WTC11 (cell line): Measurements from ENCODE around the gene ZNF77. TPM values are rescaled to one million over a fixed set of nuclear protein-coding genes. Genes with fewer than 3 reads are reported as not detected.

ENCODE experiments used
- ATAC-seq: fragments of 200-7000 bp; cut with Tn5 transposase; 2 replicates; pipeline ENCODE4 v1.10.0; 2021; ENCODE audit warnings: mild to moderate bottlenecking, moderate library complexity
- CTCF ChIA-PET: fragments of 300-600 bp; sonication (Branson Sonifier 250); formaldehyde crosslinking; loops from one replicate; lab custom pipeline; 2021; ENCODE audit warnings: antibody characterized with exemption; lab: Charles Lee
- POLR2A ChIA-PET: fragments of 350-600 bp; sonication (Branson Sonifier 250); formaldehyde crosslinking; loops from one replicate; lab custom pipeline; 2021; ENCODE audit warnings: antibody characterized with exemption; lab: Charles Lee
- DNase-seq: peaks from one replicate; pipeline ENCODE4 v3.0.0; 2021; ENCODE audit warnings: low spot score
- H3K27ac Mint-ChIP-seq: 2 replicates; pipeline ENCODE4 v1.8.0; 2021; ENCODE audit warnings: mixed read lengths
- H3K27me3 Mint-ChIP-seq: 2 replicates; pipeline ENCODE4 v1.8.0; 2021; ENCODE audit warnings: low read depth, mild to moderate bottlenecking, moderate library complexity, mixed read lengths
- H3K36me3 Mint-ChIP-seq: 2 replicates; pipeline ENCODE4 v1.8.0; 2021; ENCODE audit warnings: mixed read lengths
- H3K4me1 Mint-ChIP-seq: 2 replicates; pipeline ENCODE4 v1.8.0; 2022; ENCODE audit warnings: mixed read lengths
- H3K4me3 Mint-ChIP-seq: 2 replicates; pipeline ENCODE4 v1.8.0; 2021; ENCODE audit warnings: mild to moderate bottlenecking, moderate library complexity, mixed read lengths
- H3K9me3 Mint-ChIP-seq: 2 replicates; pipeline ENCODE4 v1.8.0; 2021; ENCODE audit warnings: mixed read lengths
- ATF1 ChIP-seq: sonication (generic); formaldehyde crosslinking; IDR thresholded peaks from 2 replicates; pipeline ENCODE4 v1.8.1; 2023; ENCODE audit warnings: mild to moderate bottlenecking, moderate library complexity, missing genetic modification reagents
- EMX1 ChIP-seq: fragments of 250-450 bp; sonication (Bioruptor Pico); IDR thresholded peaks from 2 replicates; pipeline ENCODE4 v1.8.0; 2021; ENCODE audit warnings: mild to moderate bottlenecking
- ETV6 ChIP-seq: sonication (generic); formaldehyde crosslinking; IDR thresholded peaks from 2 replicates; pipeline ENCODE4 v1.8.1; 2022; ENCODE audit warnings: mild to moderate bottlenecking, missing genetic modification reagents
- GABPB1 ChIP-seq: sonication (generic); formaldehyde crosslinking; IDR thresholded peaks from 2 replicates; pipeline ENCODE4 v1.8.1; 2023; ENCODE audit warnings: mild to moderate bottlenecking, missing genetic modification reagents
- GTF2I ChIP-seq: fragments of 250-450 bp; sonication (Bioruptor Pico); conservative IDR thresholded peaks from 2 replicates; pipeline ENCODE4 v1.4.0; 2021; ENCODE audit warnings: mild to moderate bottlenecking
- HMGA2 ChIP-seq: fragments of 250-450 bp; sonication (Bioruptor Pico); IDR thresholded peaks from 2 replicates; pipeline ENCODE4 v1.4.0; 2021; ENCODE audit warnings: mild to moderate bottlenecking, moderate library complexity
- MAX ChIP-seq: sonication (generic); formaldehyde crosslinking; IDR thresholded peaks from 2 replicates; pipeline ENCODE4 v1.8.0; 2022; ENCODE audit warnings: mild to moderate bottlenecking, missing genetic modification reagents
- NFYB ChIP-seq: sonication (generic); formaldehyde crosslinking; conservative IDR thresholded peaks from 2 replicates; pipeline ENCODE4 v1.8.0; 2022; ENCODE audit warnings: low read depth, missing genetic modification reagents
- PRDM15 ChIP-seq: sonication (generic); formaldehyde crosslinking; IDR thresholded peaks from 2 replicates; pipeline ENCODE4 v1.8.0; 2022; ENCODE audit warnings: missing genetic modification reagents
- STAT6 ChIP-seq: sonication (generic); formaldehyde crosslinking; conservative IDR thresholded peaks from 2 replicates; pipeline ENCODE4 v1.8.1; 2023; ENCODE audit warnings: mild to moderate bottlenecking, low read depth, missing genetic modification reagents, moderate library complexity
- TEAD4 ChIP-seq: sonication (generic); formaldehyde crosslinking; IDR thresholded peaks from 2 replicates; pipeline ENCODE4 v1.8.0; 2022; ENCODE audit warnings: mild to moderate bottlenecking, missing genetic modification reagents
- TP53 ChIP-seq: sonication (generic); formaldehyde crosslinking; IDR thresholded peaks from 2 replicates; pipeline ENCODE4 v1.8.1; 2023; ENCODE audit warnings: mild to moderate bottlenecking, missing genetic modification reagents
- ZNF121 ChIP-seq: sonication (generic); formaldehyde crosslinking; IDR thresholded peaks from 2 replicates; pipeline ENCODE4 v1.8.0; 2023; ENCODE audit warnings: missing genetic modification reagents
- ZNF219 ChIP-seq: sonication (generic); formaldehyde crosslinking; IDR thresholded peaks from 2 replicates; pipeline ENCODE4 v1.8.0; 2023; ENCODE audit warnings: missing genetic modification reagents, mild to moderate bottlenecking, borderline replicate concordance
- ZNF317 ChIP-seq: sonication (generic); formaldehyde crosslinking; IDR thresholded peaks from 2 replicates; pipeline ENCODE4 v1.8.1; 2023; ENCODE audit warnings: low read depth, mild to moderate bottlenecking, moderate library complexity, missing genetic modification reagents, borderline replicate concordance
- ZNF416 ChIP-seq: fragments of 250-450 bp; sonication (Bioruptor Pico); IDR thresholded peaks from 2 replicates; pipeline ENCODE4 v1.9.0; 2021; ENCODE audit warnings: mild to moderate bottlenecking, inconsistent platforms
- ZNF423 ChIP-seq: fragments of 250-450 bp; sonication (Bioruptor Pico); IDR thresholded peaks from 2 replicates; pipeline ENCODE4 v2.1.2; 2022; ENCODE audit warnings: mild to moderate bottlenecking, moderate library complexity
- ZNF671 ChIP-seq: fragments of 250-450 bp; sonication (Bioruptor Pico); IDR thresholded peaks from 2 replicates; pipeline ENCODE4 v1.8.0; 2021; ENCODE audit warnings: mild to moderate bottlenecking
- total RNA-seq: library from RNA; stranded (reverse); gene quantifications from 3 replicates; pipeline ENCODE4 v1.2.3, GENCODE V29; 2021
- TF ChIP-seq, protein P1 (sequence below): fragments of 250-450 bp; sonication (Bioruptor Pico); IDR thresholded peaks from 2 replicates; pipeline ENCODE4 v1.9.0; 2021; ENCODE audit warnings: mild to moderate bottlenecking, borderline replicate concordance
- TF ChIP-seq, protein P2 (sequence below): sonication (generic); formaldehyde crosslinking; IDR thresholded peaks from 2 replicates; pipeline ENCODE4 v1.8.1; 2023; ENCODE audit warnings: mild to moderate bottlenecking, missing genetic modification reagents
- TF ChIP-seq, protein P3 (sequence below): sonication (generic); formaldehyde crosslinking; IDR thresholded peaks from 2 replicates; pipeline ENCODE4 v1.8.0; 2023; ENCODE audit warnings: missing genetic modification reagents

Gene ZNF77
- total RNA-seq, 1 experiment from 2014 or later: 4.7 TPM

DNA sequence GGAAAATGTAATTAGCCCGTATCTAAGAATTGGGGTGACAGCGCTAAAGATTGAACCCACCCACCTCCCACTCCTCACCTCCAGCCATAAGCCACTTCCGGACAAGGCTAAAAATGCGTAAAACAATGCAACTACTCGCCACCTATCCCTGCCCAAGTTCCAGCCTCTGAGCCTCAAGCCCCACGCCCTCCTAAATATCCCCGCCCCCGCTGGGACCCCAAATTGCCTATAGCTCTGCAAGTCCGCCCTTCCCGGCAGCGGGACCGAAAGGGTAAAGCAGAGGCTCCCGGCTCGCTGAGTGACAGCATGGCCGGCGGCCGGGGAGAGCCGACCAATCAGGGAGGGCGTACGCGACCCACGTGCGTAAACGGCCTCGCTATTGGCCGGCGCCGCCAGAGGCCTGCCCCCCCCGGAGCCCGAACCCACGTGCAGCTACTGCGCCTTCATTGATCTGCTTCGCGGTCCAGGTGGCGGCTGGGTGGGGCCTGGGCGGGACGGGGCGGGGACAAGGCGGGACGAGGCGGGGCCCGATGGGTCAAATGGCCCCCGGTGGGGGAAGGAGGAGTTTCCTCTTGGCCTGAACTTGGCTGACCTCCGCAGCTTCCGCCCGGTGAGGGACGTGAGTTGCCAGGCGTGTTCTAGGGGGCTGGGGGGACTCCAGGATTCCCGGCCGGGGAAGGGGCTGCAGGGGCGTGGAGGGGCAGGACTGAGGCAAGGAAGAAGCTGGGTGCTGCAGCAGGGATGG, 32.4 kb upstream of the ZNF77 start, which contains the start of gene TLE6 (continued):
- TF ChIP-seq TEAD4 (CRISPR knock-in tag) (no peak), ZNF121 (no peak), ZNF671 (CRISPR knock-in tag) (no peak), ZNF416 (CRISPR knock-in tag) (no peak), MAX (CRISPR knock-in tag) (peak; percentile 78; the same call in 1 of the 2 replicates), ZNF423 (CRISPR knock-in tag) (no peak), NFYB (CRISPR knock-in tag) (peak; percentile 88), GABPB1 (CRISPR knock-in tag) (no peak), ETV6 (CRISPR knock-in tag) (no peak), PRDM15 (CRISPR knock-in tag) (no peak)
- TF ChIP-seq, protein P1, sequence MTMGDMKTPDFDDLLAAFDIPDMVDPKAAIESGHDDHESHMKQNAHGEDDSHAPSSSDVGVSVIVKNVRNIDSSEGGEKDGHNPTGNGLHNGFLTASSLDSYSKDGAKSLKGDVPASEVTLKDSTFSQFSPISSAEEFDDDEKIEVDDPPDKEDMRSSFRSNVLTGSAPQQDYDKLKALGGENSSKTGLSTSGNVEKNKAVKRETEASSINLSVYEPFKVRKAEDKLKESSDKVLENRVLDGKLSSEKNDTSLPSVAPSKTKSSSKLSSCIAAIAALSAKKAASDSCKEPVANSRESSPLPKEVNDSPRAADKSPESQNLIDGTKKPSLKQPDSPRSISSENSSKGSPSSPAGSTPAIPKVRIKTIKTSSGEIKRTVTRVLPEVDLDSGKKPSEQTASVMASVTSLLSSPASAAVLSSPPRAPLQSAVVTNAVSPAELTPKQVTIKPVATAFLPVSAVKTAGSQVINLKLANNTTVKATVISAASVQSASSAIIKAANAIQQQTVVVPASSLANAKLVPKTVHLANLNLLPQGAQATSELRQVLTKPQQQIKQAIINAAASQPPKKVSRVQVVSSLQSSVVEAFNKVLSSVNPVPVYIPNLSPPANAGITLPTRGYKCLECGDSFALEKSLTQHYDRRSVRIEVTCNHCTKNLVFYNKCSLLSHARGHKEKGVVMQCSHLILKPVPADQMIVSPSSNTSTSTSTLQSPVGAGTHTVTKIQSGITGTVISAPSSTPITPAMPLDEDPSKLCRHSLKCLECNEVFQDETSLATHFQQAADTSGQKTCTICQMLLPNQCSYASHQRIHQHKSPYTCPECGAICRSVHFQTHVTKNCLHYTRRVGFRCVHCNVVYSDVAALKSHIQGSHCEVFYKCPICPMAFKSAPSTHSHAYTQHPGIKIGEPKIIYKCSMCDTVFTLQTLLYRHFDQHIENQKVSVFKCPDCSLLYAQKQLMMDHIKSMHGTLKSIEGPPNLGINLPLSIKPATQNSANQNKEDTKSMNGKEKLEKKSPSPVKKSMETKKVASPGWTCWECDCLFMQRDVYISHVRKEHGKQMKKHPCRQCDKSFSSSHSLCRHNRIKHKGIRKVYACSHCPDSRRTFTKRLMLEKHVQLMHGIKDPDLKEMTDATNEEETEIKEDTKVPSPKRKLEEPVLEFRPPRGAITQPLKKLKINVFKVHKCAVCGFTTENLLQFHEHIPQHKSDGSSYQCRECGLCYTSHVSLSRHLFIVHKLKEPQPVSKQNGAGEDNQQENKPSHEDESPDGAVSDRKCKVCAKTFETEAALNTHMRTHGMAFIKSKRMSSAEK (CRISPR knock-in tag): no peak
- TF ChIP-seq, protein P2, sequence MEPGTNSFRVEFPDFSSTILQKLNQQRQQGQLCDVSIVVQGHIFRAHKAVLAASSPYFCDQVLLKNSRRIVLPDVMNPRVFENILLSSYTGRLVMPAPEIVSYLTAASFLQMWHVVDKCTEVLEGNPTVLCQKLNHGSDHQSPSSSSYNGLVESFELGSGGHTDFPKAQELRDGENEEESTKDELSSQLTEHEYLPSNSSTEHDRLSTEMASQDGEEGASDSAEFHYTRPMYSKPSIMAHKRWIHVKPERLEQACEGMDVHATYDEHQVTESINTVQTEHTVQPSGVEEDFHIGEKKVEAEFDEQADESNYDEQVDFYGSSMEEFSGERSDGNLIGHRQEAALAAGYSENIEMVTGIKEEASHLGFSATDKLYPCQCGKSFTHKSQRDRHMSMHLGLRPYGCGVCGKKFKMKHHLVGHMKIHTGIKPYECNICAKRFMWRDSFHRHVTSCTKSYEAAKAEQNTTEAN (CRISPR knock-in tag): no peak
- TF ChIP-seq, all 79 proteins: peak for 8

DNA sequence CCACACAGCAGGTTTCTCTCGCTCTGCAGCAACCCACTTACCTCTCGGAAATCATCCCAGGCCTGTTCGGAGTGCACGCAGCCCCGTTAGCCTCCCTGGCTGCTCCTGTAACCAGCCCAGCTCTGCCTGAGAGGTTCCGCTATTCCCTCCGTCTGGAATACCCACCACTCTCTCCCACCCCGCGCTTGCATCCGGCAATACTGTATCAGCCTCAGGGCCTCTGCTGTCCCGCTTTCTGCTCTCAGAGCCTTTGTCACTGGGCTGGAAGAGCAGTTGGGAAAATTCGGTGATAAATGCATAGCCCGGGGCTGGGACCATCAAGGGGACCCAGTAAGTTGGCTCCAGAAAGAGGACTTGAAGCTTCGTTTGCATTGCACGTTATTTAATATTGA, 31.8 kb upstream of the ZNF77 start:
- ATAC-seq (peak; percentile 14), DNase-seq (no peak)
- H3K9me3 Mint-ChIP-seq: no peaks in the 10 kb centered on the region
- H3K27ac Mint-ChIP-seq: no peak overlapping the region
- H3K4me3 Mint-ChIP-seq: peak overlapping the region; percentile 71
- peaks cover 26% of the 10 kb centered on the region for H3K4me1 Mint-ChIP-seq
- peaks cover 53% of the 10 kb centered on the region for H3K27me3 Mint-ChIP-seq
- POLR2A ChIA-PET: interaction anchor here (1.5 to 1.8 kb wide), 2 partner anchors 48 to 59 kb away, joined by 5 to 7 read pairs; no protein-coding TSS in a partner anchor
- CTCF ChIA-PET: interaction anchor here (0.6 to 3.7 kb wide), 17 partner anchors 12 to 299 kb away, joined by 3 to 25 read pairs (median 3); no protein-coding TSS in a partner anchor
- TF ChIP-seq TP53 (CRISPR knock-in tag) (no peak), STAT6 (CRISPR knock-in tag) (no peak), HMGA2 (no peak), ZNF219 (no peak), ATF1 (CRISPR knock-in tag) (no peak), EMX1 (CRISPR knock-in tag) (no peak), ZNF317 (CRISPR knock-in tag) (no peak), GTF2I (CRISPR knock-in tag) (no peak)
- TF ChIP-seq, protein P3, sequence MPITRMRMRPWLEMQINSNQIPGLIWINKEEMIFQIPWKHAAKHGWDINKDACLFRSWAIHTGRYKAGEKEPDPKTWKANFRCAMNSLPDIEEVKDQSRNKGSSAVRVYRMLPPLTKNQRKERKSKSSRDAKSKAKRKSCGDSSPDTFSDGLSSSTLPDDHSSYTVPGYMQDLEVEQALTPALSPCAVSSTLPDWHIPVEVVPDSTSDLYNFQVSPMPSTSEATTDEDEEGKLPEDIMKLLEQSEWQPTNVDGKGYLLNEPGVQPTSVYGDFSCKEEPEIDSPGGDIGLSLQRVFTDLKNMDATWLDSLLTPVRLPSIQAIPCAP: no peak
- H3K36me3 Mint-ChIP-seq: no peaks in the 10 kb centered on the region
